ENCODE results near the gene ADCY6. TPM values are rescaled to one million over a fixed set of nuclear protein-coding genes. Genes with fewer than 3 reads are reported as not detected.

ADCY6 gene
- total and polyA plus RNA-seq, 4 donors = 4.3 to 30.5 (median 10.5) TPM

DNA sequence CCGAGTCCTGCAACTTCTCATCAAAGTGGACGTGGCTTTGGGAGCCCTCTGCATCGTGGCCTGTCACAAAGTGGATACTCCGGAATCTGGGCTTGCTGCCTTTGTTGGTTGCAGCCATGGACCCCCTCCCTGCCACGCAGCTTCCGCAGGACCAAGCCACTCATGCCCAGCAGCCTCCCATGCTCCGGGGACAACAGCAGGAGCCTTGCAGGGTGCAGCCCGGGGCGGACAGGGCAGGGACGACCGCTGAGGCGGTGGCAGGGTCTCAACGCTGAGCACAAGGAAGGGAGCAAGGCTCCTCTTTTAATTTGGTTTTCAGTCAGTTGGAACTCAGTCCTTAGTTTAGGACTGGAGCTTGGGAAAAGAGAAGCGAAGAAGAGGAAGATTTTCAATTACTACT, 12.1 kb upstream of the ADCY6 start:
- H3K9ac ChIP-seq (ENCODE audit: low read depth in 1 of 2, low read length in 2 of 2) = no peak overlapping the region
- no peaks in the 10 kb centered on the region for H3K36me3 ChIP-seq (ENCODE audit: control insufficient read depth in 4 of 4, insufficient read depth in 3 of 4, low read depth in 1 of 4, low read length in 3 of 4)
- H3K27ac ChIP-seq (ENCODE audit: low read depth in 1 of 2, low read length in 2 of 2) = no peak overlapping the region
- WGBS = 88% methylated on average over 14 of the region's 14 CpGs
- no peaks in the 10 kb centered on the region for H3K27me3 ChIP-seq (ENCODE audit: control insufficient read depth in 4 of 4, insufficient read depth in 4 of 4, low read length in 3 of 4)
- peaks cover 0 to 1% (median 0%) of the 10 kb centered on the region in 4 donors for H3K4me1 ChIP-seq (ENCODE audit: control insufficient read depth in 4 of 4, insufficient read depth in 4 of 4, low read length in 3 of 4)
- H3K9me3 ChIP-seq (ENCODE audit: control insufficient read depth in 4 of 4, low read length in 3 of 4) = no peaks in the 10 kb centered on the region
- no peak for TF ChIP-seq EGR1 (IDR thresholded peaks at IDR 0.05; ENCODE audit: low read depth in 2 of 2)
- TF ChIP-seq, protein P1, sequence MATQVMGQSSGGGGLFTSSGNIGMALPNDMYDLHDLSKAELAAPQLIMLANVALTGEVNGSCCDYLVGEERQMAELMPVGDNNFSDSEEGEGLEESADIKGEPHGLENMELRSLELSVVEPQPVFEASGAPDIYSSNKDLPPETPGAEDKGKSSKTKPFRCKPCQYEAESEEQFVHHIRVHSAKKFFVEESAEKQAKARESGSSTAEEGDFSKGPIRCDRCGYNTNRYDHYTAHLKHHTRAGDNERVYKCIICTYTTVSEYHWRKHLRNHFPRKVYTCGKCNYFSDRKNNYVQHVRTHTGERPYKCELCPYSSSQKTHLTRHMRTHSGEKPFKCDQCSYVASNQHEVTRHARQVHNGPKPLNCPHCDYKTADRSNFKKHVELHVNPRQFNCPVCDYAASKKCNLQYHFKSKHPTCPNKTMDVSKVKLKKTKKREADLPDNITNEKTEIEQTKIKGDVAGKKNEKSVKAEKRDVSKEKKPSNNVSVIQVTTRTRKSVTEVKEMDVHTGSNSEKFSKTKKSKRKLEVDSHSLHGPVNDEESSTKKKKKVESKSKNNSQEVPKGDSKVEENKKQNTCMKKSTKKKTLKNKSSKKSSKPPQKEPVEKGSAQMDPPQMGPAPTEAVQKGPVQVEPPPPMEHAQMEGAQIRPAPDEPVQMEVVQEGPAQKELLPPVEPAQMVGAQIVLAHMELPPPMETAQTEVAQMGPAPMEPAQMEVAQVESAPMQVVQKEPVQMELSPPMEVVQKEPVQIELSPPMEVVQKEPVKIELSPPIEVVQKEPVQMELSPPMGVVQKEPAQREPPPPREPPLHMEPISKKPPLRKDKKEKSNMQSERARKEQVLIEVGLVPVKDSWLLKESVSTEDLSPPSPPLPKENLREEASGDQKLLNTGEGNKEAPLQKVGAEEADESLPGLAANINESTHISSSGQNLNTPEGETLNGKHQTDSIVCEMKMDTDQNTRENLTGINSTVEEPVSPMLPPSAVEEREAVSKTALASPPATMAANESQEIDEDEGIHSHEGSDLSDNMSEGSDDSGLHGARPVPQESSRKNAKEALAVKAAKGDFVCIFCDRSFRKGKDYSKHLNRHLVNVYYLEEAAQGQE (IDR thresholded peaks at IDR 0.05) = no peak
- TF ChIP-seq RXRA (IDR thresholded peaks at IDR 0.05) = no peak
- TF ChIP-seq JUND (IDR thresholded peaks at IDR 0.05) = no peak
- H3K4me3 ChIP-seq (ENCODE audit: low read depth in 1 of 3, low read length in 3 of 3) = no peak overlapping the region
- no peak for DNase-seq (ENCODE audit: low spot score)

DNA sequence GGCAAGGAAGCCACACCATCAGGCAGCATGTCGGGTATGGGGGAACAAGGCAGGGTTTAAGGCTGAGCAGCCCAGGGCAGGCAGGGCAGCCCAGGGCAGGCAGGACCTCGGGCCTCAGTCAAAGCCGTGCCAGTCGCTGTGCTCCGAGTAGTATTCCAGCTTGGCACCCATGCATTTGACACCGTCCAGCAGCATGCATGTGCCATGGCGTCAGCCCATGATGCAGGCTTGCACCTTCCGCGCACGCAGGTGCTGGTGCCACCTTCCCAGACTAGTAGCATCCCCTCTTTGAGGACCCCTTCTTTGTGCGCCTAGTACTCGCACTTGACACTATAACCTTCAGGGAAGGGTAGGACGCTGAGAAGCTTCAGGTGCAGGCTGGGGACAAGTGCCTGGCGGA, 11.6 kb upstream of the ADCY6 start:
- Histone ChIP-seq H3K9me3 (ENCODE audit: control insufficient read depth in 4 of 4, low read length in 3 of 4) (no peaks in the 10 kb centered on the region), H3K27ac (ENCODE audit: low read depth in 1 of 2, low read length in 2 of 2) (no peak overlapping the region), H3K9ac (ENCODE audit: low read depth in 1 of 2, low read length in 2 of 2) (no peak overlapping the region), H3K27me3 (ENCODE audit: control insufficient read depth in 4 of 4, insufficient read depth in 4 of 4, low read length in 3 of 4) (no peaks in the 10 kb centered on the region), H3K4me1 (ENCODE audit: control insufficient read depth in 4 of 4, insufficient read depth in 4 of 4, low read length in 3 of 4) (peaks cover 0 to 6% (median 2%) of the 10 kb centered on the region in 4 donors), H3K36me3 (ENCODE audit: control insufficient read depth in 4 of 4, insufficient read depth in 3 of 4, low read depth in 1 of 4, low read length in 3 of 4) (no peaks in the 10 kb centered on the region), H3K4me3 (ENCODE audit: low read depth in 1 of 3, low read length in 3 of 3) (no peak overlapping the region)
- TF ChIP-seq, protein P2, sequence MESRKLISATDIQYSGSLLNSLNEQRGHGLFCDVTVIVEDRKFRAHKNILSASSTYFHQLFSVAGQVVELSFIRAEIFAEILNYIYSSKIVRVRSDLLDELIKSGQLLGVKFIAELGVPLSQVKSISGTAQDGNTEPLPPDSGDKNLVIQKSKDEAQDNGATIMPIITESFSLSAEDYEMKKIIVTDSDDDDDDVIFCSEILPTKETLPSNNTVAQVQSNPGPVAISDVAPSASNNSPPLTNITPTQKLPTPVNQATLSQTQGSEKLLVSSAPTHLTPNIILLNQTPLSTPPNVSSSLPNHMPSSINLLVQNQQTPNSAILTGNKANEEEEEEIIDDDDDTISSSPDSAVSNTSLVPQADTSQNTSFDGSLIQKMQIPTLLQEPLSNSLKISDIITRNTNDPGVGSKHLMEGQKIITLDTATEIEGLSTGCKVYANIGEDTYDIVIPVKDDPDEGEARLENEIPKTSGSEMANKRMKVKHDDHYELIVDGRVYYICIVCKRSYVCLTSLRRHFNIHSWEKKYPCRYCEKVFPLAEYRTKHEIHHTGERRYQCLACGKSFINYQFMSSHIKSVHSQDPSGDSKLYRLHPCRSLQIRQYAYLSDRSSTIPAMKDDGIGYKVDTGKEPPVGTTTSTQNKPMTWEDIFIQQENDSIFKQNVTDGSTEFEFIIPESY (IDR thresholded peaks at IDR 0.05) = no peak
- no peak for TF ChIP-seq HNF4G (IDR thresholded peaks at IDR 0.05)
- no peak for TF ChIP-seq SP1 (IDR thresholded peaks at IDR 0.05)
- no peak for TF ChIP-seq FOXA1 (IDR thresholded peaks at IDR 0.05)
- no peak for TF ChIP-seq NR2F2 (IDR thresholded peaks at IDR 0.05)
- no peak for DNase-seq (ENCODE audit: low spot score)
- 91% methylated on average over 14 of the region's 14 CpGs for WGBS

DNA sequence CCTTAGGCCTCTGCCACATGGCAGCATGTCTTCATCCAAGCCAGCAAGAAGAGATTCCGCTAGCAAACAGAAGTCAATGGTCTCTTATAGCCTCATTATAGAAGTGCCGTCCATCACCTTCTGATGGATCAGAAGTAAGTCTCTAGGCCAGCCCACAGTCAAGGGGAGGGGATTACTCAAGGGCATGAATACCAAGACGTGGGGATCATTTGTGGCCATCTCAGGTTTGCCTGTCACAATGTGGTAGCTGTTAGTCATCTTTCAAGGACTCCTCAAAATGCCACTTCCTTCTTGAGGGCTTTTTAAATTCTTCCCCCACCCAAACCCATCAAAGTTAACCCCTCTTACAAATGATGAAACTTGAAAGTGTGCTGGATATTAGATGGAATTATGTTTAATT, 8.1 kb upstream of the ADCY6 start:
- 90% methylated on average over 3 of the region's 3 CpGs for WGBS
- Histone ChIP-seq H3K9me3 (ENCODE audit: control insufficient read depth in 4 of 4, low read length in 3 of 4) (no peaks in the 10 kb centered on the region), H3K4me1 (ENCODE audit: control insufficient read depth in 4 of 4, insufficient read depth in 4 of 4, low read length in 3 of 4) (peaks cover 0 to 11% (median 2%) of the 10 kb centered on the region in 4 donors), H3K27me3 (ENCODE audit: control insufficient read depth in 4 of 4, insufficient read depth in 4 of 4, low read length in 3 of 4) (no peaks in the 10 kb centered on the region), H3K36me3 (ENCODE audit: control insufficient read depth in 4 of 4, insufficient read depth in 3 of 4, low read depth in 1 of 4, low read length in 3 of 4) (no peaks in the 10 kb centered on the region), H3K9ac (ENCODE audit: low read depth in 1 of 2, low read length in 2 of 2) (no peak overlapping the region), H3K27ac (ENCODE audit: low read depth in 1 of 2, low read length in 2 of 2) (no peak overlapping the region), H3K4me3 (ENCODE audit: low read depth in 1 of 3, low read length in 3 of 3) (no peak overlapping the region)
- no peak for DNase-seq (ENCODE audit: low spot score)
- no peak for TF ChIP-seq FOXA1 (IDR thresholded peaks at IDR 0.05)
- TF ChIP-seq NR2F2 (IDR thresholded peaks at IDR 0.05) = no peak
- TF ChIP-seq, protein P1 (IDR thresholded peaks at IDR 0.05) = no peak
- no peak for TF ChIP-seq HNF4G (IDR thresholded peaks at IDR 0.05)
- TF ChIP-seq, protein P3, sequence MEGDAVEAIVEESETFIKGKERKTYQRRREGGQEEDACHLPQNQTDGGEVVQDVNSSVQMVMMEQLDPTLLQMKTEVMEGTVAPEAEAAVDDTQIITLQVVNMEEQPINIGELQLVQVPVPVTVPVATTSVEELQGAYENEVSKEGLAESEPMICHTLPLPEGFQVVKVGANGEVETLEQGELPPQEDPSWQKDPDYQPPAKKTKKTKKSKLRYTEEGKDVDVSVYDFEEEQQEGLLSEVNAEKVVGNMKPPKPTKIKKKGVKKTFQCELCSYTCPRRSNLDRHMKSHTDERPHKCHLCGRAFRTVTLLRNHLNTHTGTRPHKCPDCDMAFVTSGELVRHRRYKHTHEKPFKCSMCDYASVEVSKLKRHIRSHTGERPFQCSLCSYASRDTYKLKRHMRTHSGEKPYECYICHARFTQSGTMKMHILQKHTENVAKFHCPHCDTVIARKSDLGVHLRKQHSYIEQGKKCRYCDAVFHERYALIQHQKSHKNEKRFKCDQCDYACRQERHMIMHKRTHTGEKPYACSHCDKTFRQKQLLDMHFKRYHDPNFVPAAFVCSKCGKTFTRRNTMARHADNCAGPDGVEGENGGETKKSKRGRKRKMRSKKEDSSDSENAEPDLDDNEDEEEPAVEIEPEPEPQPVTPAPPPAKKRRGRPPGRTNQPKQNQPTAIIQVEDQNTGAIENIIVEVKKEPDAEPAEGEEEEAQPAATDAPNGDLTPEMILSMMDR (IDR thresholded peaks at IDR 0.05; ENCODE audit: low read depth, low read length, missing input control) = no peak
- TF ChIP-seq, protein P4, sequence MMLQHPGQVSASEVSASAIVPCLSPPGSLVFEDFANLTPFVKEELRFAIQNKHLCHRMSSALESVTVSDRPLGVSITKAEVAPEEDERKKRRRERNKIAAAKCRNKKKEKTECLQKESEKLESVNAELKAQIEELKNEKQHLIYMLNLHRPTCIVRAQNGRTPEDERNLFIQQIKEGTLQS (IDR thresholded peaks at IDR 0.05) = no peak
- no peak for TF ChIP-seq EGR1 (IDR thresholded peaks at IDR 0.05; ENCODE audit: low read depth in 2 of 2)
- TF ChIP-seq TAF1 (conservative IDR thresholded peaks at IDR 0.05) = no peak
- TF ChIP-seq GABPA (IDR thresholded peaks at IDR 0.05 in 1 of 2, conservative IDR thresholded peaks at IDR 0.05 in 1 of 2) = no peak
- TF ChIP-seq, protein P5, sequence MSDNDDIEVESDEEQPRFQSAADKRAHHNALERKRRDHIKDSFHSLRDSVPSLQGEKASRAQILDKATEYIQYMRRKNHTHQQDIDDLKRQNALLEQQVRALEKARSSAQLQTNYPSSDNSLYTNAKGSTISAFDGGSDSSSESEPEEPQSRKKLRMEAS (IDR thresholded peaks at IDR 0.05) = no peak
- TF ChIP-seq SP1 (IDR thresholded peaks at IDR 0.05) = no peak
- TF ChIP-seq RAD21 (IDR thresholded peaks at IDR 0.05) = no peak
- TF ChIP-seq JUND (IDR thresholded peaks at IDR 0.05) = no peak
- TF ChIP-seq YY1 (IDR thresholded peaks at IDR 0.05) = no peak
- TF ChIP-seq HNF4A (conservative IDR thresholded peaks at IDR 0.05) = no peak

Data from liver (tissue), 9 donors.